OCI-LY1 (cell line): ENCODE data around the gene GSTO1.

Experiments used
- CTCF ChIP-seq: fragments of 200-600 bp; sonication (generic), shearing (Covaris generic); IDR thresholded peaks from 2 replicates; pipeline ENCODE4 v1.5.1; 2017; ENCODE audit warnings: mild to moderate bottlenecking, antibody characterized with exemption, low read length, moderate library complexity, mixed read lengths
- EZH2 ChIP-seq: fragments of 200-600 bp; sonication (generic), shearing (Covaris generic); IDR thresholded peaks from 2 replicates; pipeline ENCODE4 v1.8.0; 2017; ENCODE audit warnings: borderline replicate concordance, mixed run types, mild to moderate bottlenecking, antibody characterized with exemption, low read length, moderate library complexity, mixed read lengths

GRCh38 chr10:104247513-104248146, 7.1 kb upstream of the GSTO1 start:
- TF ChIP-seq CTCF (no peak), EZH2 (no peak)
